DMS114 treated with DMSO at 0.1 percent for 48 hours (cell line): ENCODE measurements around the gene PRR35.

Source experiments
- DNase-seq: peaks from one replicate; lab custom pipeline; 2025; ENCODE audit not compliant: unreplicated experiment; lab: John Stamatoyannopoulos, UW

PRR35 gene

GRCh38 chr16:560204-560700 lies at the start of gene PRR35:
PRR35 (plus strand) TSS chr16:560394; CDS start chr16:563295, 2,901 bp downstream.
- DNase-seq: no peak

DNA sequence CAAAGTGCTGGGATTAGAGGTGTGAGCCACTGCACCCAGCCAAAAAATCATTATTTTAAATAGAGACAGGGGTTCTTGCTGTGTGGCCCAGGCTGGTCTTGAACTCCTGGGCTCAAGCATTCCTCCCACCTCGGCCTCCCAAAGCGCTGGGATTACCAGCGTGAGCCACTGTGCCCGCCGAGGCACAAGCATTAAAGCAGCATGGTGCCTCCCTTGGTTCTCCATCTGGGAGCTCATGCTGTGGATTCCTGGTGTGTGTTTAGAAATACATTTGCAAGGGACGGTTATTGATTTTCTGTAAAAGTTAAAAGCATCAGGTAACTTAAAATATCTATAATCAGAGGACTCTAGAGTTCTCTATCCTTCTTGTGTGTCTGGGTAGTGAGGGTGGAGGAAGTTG lies 47.4 kb upstream of the PRR35 start:
- no peak for DNase-seq

DNA sequence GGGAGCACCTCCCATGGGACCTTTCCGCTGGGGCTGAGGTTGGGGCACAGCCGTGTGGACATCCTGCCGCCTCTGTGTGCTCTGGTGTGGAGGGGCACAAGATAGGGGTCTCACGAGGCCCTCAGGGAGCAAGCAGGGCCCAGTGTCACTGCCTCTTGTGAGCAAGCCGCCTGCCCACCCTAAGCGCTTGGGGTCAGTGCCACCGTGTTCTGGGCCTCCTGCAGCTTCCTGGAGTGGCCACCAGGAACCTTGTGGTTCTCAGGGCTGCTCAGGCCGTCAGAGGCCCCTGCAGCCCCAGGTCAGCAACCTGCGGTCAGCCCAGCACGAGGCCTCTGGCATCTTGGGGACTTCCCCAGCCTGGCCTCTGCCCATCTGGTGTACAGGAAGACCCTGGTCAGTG lies 46.2 kb upstream of the PRR35 start:
- DNase-seq: no peak

GRCh38 chr16:515175-515938 lies 44.8 kb upstream of the PRR35 start:
- DNase-seq: no peak

GRCh38 chr16:515939-516226 lies 44.3 kb upstream of the PRR35 start:
- no peak for DNase-seq

GRCh38 chr16:516301-516700 lies 43.9 kb upstream of the PRR35 start:
- no peak for DNase-seq

- DNase-seq: no peak
Observed at GRCh38 chr16:518858-519257, 41.3 kb upstream of the PRR35 start.

- DNase-seq: no peak
Observed at GRCh38 chr16:519425-519824, 40.8 kb upstream of the PRR35 start.

GRCh38 chr16:519841-520687 lies 40.1 kb upstream of the PRR35 start:
- no peak for DNase-seq

- no peak for DNase-seq
Observed at GRCh38 chr16:520847-521246, 39.3 kb upstream of the PRR35 start.

DNA sequence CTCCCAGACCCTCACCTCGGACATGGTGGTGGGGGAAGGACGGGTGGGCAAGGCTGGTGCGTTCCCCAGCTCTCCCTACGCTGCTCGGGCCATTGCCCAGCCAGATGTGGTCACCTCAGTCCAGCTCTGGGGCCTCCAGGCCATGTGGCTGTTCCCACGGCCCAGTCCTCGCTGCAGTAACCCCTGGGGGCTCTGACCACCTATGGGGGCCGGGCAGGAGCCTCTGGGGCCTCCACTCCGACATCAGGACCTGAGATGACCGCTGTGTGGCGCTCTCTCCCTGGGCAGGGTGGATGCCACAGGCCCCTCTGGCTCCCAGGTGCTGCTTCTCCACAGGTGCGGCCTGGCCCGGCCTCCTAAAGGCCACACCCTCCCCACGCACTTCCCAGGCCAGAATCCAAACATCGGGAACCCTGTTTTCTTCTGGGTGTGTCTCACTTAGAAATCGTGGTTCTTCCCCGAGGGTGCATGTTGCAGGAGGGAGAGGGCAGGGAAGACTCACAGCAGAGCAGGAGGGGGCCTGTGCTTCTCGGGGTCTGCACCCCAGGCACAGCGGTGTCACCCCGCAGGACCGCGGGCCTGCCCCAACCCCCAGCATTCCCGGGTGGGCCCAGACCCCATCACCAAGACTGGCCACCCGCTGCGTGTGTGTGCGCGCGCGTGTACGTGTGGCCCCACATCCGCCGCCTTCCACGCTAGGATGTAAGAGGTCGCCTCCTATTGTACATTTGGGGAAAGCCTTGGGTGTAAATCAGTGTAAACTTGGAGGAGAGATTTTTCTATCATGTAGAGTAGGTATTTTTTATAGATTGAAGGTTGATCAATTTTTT lies 38.6 kb upstream of the PRR35 start:
- no peak for DNase-seq

DNA sequence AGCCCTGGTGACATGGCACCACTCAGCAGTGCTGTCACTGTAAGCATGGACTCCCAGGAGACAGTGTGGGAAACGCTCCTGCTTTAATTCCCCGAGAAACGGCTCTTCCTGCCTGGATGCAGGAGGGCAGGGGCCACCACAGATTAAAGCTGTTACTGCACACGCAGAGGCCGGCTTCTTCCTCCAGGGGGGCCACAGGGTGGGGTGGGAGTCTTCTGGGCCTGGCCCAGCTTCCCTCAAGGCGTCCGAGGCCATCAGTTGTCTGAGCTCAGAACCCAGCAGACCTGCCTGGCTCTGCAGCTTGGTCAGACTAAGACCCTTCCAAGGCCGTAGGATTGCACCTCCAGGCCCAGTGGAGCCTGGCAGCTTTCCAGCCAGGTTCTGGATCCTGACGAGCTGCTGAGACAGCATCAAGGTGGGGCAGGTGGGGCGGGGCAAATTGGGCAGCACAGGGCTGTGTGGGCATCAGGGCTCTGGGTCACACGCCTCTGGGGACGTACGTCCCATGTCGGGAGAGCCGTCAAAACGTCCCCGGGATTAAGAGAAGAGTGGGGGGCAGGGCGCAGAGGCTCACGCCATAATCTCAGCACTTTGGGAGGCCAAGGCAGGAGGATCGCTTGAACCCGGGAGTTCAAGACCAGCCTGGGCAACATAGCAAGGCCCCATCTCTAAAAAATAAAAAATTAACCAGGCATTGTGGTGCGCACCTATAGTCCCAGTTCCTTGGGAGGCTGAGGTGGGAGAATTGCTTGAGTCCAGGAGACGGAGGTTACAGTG lies 37.7 kb upstream of the PRR35 start:
- no peak for DNase-seq

- DNase-seq: no peak
Observed at GRCh38 chr16:523097-523741, 37.0 kb upstream of the PRR35 start.

- no peak for DNase-seq
Observed at GRCh38 chr16:524274-525040, 35.7 kb upstream of the PRR35 start.

DNA sequence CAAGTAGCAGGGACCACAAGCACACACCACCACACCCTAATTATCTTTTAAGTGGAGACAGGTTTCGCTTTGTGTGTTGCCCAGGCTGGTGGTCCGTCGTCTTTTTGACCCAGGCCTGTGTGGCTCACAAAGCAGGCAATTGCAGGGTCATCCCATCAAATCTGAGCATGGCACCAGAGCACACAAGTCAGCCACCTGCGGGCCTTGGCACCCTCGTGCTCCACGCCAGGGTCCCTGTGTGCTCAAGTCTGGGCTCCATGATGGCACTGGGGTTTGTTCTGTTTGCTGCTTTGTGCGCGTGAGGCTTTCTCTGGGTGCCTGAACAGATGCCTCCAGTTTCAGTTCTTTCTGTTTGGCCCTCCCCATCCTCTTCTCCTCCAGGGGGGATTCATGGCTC lies 35.1 kb upstream of the PRR35 start:
- DNase-seq: no peak

- no peak for DNase-seq
Observed at GRCh38 chr16:525520-526180, 34.5 kb upstream of the PRR35 start.

DNA sequence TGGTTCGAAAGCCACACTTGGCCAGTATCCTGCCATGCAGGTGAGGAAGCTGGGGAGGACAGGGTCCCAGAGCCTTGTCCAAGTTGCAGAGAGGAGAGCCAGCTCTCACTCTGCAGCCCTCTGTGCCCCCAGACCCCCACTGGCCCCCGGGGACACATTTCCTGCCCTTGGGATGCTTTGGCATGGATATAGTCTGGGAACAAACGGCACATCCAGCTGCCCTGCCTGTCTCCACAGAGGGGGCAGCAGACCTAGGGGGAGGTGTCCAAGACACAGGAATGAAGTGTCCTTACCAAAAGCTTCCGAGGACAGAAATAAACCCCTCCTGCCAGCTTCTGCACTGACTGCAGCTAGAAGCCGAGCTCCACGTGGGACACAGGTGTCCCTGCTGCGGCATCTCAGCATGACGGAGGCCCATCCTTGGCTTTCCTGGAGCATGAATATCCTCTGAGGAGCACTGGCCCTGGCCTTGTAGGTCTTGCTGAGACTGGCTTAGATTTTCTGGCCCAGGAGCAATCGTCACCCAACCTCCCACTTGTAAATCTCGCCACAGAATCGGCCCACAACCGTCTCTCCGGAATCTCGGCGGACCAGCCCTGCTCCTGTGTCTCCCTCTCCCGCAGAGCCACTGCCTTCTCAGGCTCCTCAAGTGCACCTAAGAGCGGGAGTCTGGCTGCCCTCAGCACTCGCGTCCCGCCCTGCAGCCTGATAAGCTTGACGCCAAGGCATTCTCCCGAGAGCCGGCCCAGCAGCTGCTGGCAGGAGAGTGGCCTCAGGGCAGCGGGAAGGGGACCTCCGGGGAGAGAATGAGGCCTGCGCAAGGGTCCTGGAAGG lies 33.8 kb upstream of the PRR35 start:
- DNase-seq: no peak
